CD4-positive, alpha-beta T cell treated with Interleukin-15 for 1 hour (primary cell): ENCODE measurements around the gene CDC123.
"Not testable (repeated sequence)": the region's sequence is repeated elsewhere in the genome, so short reads cannot be mapped to it uniquely, and the experiment has no call there.

Source experiments
- DNase-seq: peaks from one replicate; pipeline ENCODE4 v3.0.0-alpha.2; 2020

The CDC123 gene

DNA sequence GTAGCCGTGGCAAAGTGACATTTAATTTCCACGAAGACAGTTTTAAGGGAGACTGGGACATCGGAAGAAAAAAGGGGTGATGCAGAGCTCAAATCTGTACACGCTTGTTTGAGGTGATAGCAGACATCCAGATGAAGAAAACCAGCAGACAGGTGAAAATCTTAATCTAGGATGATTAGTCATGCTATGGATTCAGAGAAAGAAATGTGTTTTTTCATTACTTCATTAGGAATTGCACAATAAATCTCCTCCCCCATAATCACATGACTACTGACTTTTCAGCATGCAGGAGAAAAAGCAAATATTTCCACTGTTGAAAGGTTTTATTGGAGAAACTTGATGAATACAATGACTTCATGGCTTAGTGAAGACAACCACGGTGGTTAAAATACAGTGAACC, 2.8 kb upstream of the CDC123 start:
- DNase-seq, result no peak

GRCh38 chr10:12194752-12195271, 1.2 kb upstream of the CDC123 start:
- peak; percentile 27 for DNase-seq

- DNase-seq, result no peak
These were observed 746 bp upstream of the CDC123 start for GRCh38 chr10:12195281-12195602.

- DNase-seq, result no peak
These were observed 683 bp downstream of the CDC123 start for GRCh38 chr10:12196531-12197211.

DNA sequence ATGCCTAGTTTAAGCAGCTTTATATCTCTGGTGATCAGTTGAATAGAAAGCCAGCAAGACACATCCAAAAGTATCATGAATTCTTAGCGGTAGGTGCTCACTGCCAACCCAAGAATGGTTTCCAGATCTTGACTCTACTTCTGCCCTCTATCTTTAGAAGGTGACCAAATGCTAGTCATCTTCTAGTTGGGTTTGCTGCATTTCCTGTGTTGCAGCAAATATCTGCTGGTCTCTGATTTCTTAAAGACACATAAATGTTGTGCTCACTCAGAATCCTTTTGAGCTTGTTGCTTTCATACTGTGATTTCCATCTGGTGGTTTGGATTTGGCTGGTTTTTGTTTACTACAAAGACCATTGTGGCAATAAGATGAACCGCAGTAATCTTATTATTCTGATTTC, 2.2 kb downstream of the CDC123 start:
- no peak for DNase-seq

DNA sequence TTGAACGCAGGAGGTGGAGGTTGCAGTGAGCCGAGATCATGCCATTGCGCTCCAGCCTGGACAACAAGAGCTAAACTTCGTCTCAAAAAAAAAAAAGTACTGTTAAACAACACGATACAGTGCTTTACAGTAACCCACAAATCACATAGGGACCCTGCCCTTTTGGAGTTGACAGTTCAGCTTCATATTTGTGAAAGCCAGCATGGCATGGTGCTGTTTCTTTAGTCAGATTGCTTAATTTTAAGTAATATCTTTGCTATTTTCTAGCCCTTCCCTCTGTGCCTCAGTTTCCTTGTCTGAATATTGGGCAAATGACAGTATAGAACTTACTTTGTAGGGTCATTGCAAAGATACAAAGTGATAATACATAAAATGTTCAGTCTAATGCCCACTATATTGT, 4.9 kb downstream of the CDC123 start:
- DNase-seq, result no peak

GRCh38 chr10:12201543-12201942, 5.6 kb downstream of the CDC123 start:
- no peak for DNase-seq

DNA sequence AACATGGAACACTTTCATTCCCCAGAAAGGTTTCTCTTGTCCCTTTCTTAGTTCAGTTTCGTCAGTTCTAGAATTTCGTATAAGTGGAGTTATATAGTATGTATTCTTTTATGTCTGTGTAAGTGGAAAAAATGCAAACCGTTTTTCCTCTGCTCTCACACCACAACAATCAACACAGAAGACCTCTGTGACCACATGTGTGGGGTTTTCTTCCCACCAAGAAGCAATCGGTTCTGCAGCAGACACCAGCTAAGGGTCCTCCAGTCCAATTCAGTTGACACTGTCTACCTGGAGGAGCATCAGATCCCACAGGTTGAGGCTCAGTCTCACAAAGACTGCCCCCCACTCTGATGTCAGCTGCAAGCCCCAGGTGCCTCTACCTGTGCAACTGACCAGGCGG, 6.2 kb downstream of the CDC123 start:
- DNase-seq, result no peak

DNA sequence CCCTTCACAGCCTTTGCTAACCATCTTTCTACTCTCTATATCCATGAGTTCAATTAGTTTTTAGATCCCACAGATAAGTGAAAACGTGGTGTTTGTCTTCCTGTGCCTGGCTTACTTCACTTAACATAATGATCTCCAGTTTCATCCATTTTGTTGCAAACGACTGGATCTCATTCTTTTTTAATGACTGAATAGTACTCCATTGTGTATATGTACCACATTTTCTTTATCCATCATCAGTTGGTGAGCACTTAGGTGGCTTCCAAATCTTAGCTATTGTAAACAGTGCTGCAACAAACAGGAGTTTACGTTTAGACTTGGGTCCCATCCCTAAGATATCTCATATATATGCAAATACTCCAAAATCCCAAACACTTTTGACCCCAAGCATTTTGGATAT, 9.1 kb downstream of the CDC123 start:
- DNase-seq, result no peak

- no peak for DNase-seq
These were observed 11.1 kb downstream of the CDC123 start for GRCh38 chr10:12207114-12207513.

- DNase-seq, result no peak
These were observed 12.5 kb downstream of the CDC123 start for GRCh38 chr10:12208460-12208859.

DNA sequence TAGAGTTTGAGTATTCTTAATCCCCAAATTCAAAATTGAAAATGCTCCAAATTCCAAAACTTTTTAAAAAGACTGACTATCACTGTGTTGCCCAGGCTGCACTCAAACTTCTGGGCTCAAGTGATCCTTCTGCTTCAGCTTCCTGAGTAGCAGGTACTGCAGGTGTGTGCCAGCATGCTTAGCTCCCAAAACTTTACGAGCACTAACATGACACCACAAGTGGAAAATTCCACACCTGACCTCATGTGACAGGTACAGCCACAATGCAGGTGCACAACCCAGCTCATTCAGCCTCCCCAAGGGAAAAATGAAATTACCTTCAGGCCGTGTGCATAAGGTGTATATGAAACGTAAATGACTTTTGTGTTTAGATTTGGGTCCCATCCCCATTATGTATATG, 16.5 kb downstream of the CDC123 start:
- DNase-seq, result no peak

- DNase-seq, result no peak
These were observed 17.6 kb downstream of the CDC123 start for GRCh38 chr10:12213621-12214020.

DNA sequence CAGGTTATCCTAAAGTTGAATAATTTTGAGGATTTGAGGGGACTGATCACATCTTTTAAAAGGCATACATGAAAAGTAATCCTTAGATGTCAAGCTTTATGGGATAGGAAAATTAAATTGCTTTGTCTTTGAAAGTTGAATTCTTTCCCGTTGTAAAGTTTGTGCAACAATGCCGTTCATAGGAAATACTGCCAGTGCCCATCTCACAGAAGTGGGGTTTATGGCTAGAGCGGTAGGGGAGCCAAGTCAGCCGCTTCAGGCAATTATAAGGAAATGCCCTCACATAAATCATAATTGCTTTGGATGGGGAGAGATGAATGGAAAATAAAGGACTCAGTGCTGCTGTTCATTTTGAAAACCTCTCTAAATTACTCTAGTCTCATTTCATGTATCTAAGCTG, 18.1 kb downstream of the CDC123 start:
- no peak for DNase-seq

DNA sequence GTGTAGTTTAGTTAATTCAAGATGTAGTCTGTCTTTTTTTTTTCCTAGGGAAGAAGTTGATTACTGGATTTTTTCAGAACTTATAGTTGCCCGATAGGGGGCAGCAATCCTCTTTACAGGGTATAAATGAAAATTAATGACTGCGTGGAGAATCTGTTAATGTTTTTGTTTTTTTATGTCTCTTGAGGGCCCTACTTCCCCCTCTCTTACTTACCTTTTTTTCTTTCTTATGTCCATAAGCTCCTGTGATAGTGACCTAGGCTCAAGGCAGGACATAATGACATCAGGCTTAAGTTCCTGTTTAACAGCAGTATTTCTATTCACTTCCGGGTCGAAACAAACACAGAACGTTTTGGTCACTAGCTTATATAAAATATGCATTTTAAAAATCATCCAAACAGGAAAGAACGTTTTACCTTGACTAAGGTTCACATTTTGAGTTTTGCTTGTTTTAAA, 18.8 kb downstream of the CDC123 start:
- no peak for DNase-seq

GRCh38 chr10:12218991-12219390, 23.0 kb downstream of the CDC123 start:
- DNase-seq, result no peak

DNA sequence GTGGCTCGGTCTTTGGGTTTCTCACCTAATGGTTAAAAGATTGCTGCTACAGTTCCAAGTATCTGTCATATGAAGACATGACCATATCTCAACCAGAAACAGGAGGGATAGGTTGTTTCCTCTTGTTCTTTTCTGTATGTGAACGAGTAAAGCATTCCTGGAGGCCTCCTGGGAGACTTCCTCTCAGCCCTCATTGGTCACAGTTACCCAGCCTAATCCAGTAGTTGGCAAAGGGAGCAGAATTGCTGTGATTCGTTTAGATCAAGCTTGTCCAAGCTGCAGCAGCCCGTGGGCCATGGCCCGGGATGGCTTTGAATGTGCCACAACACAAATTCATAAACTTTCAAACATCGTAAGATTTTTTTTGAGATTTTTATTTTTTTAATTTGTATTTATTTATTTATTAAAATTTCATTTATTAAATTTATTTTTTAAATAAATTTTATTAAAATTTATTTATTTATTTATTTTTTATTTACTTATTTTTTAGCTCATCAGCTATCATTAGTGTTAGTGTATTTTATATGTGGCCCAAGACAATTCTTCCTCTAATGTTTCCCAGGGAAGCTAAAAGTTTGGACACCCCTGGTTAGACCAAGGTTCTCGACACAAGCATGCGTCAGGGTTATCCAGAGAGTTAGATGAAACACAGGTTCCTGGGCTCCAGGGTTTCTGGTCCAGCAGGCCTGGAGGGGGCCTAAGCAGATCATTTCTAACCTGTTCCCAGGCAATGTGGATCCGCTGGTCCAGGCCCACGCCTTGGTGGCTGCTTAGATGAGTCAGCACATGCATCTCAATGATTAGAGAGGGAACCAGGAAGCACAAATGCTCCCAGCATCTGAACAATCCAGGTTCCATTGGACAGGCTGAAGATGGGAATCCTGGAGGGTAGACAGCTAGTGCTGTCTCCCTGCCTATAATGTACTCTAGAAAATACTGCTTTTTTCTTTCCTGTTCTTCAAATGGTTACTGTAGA, 25.6 kb downstream of the CDC123 start:
- DNase-seq, result no peak

DNA sequence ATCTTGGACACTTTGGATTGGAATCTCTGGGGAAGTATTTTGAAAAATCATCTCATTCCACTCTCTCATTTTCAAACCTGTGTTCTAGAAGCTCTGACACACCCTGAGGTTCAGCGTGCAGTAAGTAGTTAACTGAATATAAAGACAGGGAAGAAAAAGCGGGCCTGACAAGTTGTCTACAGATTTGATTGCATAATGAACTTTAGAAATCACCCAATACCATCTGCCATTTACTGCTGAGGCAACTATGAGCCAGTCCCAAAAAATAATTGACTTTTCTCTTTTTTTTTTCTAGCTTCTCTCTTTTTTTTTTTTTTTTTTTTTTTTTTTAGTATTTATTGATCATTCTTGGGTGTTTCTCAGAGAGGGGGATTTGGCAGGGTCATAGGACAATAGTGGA, 29.5 kb downstream of the CDC123 start:
- no peak for DNase-seq

GRCh38 chr10:12226438-12226837, 30.4 kb downstream of the CDC123 start:
- DNase-seq, result not testable (repeated sequence)

DNA sequence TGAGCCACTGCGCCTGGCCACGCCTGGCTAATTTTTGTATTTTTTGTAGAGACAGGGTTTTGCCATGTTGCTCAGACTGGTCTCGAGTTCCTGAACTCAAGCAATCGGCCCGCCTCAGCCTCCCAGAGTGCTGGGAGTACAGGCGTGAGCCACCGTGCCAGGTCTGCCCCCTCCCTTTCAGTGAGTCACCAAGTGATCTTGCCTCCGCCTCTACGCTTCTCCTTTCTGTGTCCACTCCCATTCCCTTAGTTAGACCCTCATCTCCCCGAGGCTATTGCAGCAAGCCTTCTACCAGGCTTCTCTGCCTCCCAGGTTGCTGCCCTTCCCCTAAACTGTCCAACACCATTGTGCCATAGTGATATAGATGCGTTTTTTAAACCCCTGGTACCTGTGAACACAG, 32.9 kb downstream of the CDC123 start:
- DNase-seq, result no peak

DNA sequence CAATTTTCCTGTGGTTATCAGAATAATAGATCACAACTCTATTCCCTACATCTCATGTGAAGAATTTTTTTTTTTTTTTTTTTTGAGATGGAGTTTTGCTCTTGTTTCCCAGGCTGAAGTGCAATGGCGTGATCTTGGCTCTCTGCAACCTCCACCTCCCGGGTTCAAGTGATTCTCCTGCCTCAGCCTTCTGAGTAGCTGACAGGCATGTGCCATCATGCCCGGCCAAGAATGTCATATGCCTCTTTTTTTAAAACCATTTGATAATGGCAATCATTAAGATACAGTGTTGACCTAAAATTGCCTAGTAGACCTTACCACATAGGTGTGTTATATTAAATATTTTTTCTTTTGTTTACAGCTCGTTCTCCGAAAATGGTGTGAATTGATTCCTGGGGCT, 38.7 kb downstream of the CDC123 start:
- DNase-seq, result not testable (repeated sequence)

- no peak for DNase-seq
These were observed 39.2 kb downstream of the CDC123 start for GRCh38 chr10:12235116-12235694.

GRCh38 chr10:12235796-12236195, 39.8 kb downstream of the CDC123 start:
- no peak for DNase-seq
